ENCODE data around the gene NCAM1.
A peak's percentile ranks its signal among the peaks of the same experiment; 100 is the strongest.

The NCAM1 gene

DNA sequence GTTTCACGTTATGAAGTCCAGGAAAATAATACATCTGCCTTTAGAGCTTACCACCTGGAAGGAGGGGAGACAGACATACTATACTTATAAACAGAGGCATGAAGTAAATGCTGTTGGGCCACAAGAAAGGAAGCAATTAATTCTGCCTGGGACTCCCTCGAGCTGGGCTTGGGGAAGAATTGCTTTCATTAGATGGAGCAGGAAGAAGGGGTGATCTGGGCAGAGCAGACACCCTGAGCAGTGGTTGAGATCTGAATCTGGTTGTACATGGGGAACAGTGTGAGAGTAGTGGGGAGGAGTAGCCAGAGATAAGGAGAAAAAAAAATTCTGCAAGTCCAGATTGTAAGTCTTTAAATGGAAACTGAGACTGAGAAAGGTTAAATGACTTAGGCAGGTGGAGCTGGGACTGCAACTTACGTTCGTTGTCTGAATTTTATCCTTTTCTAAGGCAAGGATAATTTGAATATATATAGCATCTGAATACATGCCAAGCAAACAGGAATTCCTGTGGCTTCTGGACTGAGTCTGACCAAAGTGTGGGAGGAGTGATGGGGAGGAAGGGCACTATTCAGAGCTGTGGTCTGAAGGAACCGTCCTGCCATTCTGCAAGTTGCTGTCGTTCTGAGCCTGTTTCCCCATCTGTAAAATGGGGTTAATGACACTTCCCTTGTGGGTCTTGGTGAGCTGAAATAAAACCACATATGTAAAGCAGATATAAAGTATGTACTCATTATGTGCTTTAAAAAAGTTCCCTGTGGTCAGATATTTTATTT is 7.9 kb downstream of the NCAM1 start:
- DNase-seq (ENCODE audit: low spot score): peak; percentile 30

DNA sequence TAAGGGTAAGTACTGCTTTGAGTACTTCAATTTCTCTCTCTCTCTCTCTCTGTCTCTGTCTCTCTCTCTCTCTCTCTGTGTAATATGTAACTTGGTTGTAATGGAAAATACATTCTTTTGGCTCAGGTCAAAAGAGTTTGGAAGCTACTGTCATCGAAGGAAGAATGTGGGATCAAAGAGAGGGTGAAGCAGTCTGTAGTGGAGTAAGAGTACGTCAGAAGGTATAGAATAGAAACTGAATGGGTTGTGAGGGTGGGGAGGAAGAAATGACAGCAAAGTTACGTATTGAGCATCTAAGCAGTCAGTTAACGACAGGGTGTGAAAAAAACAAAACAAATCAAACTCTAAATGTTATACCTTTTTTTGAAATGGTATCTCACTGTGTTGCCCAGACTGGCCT is 10.0 kb downstream of the NCAM1 start:
- DNase-seq (ENCODE audit: low spot score): no peak

- no peak for DNase-seq (ENCODE audit: low spot score)
Measured at GRCh38 chr11:112971827-112972226, 10.6 kb downstream of the NCAM1 start.

- DNase-seq (ENCODE audit: low spot score): no peak
Measured at GRCh38 chr11:112972399-112973145, 11.4 kb downstream of the NCAM1 start.

DNA sequence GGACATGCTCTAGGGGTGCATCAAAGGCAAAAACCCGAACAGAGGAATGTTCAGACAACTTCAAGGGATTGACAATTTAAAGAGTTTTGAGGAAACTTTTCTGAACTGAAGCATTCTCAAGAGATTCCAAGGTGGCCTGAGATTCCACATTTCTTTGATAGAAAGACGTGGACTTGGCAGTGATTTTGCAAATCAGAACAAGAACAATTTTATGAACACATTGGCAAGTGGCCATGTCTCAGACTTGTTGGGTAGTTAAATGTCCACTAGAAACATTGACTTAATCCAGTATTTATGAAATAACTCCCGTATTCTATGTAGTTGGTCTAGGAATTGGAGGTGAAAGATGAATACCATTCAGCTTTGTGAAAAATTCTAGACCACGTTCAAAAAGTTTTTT is 13.8 kb downstream of the NCAM1 start:
- no peak for DNase-seq (ENCODE audit: low spot score)

GRCh38 chr11:112975493-112975892 is 14.3 kb downstream of the NCAM1 start:
- DNase-seq (ENCODE audit: low spot score): no peak

DNA sequence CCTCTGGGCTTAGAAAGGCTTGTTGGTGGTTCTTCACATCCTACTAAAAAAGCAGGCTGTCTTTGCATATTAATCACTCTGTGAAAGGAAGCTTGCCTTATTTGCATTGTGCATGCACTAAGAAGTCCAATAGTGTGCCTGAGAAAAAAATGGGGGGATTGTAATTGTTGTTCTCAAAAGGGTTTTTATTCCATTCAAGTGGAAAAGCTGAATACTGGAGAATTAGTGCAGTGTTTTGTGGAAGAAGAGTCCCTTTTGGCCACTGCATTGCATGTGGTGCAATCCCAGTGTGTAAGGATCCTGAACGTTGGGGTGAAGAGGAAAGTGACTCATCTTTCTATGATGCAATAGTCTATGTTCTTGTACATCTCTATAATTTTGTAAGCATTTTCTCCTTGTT is 16.5 kb downstream of the NCAM1 start:
- peak; percentile 61 for DNase-seq (ENCODE audit: low spot score)

DNA sequence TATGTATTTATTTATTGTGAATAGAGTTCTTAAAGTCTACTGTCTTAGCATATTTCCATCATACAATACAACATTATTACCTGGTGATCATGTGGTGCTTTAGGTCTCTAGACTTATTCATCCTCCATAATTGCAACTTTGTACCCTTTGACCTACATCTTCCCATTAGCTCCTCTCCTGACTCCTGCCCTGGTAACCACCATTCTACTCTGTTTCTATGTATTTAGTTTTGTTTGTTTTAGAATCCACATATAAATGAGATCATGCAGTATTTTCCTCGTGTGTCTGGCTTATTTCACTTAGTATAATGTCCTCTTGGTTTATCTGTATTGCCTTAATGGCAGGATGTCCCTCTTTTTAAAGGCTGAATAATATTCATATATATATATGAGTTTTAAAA is 22.7 kb downstream of the NCAM1 start:
- DNase-seq (ENCODE audit: low spot score): no peak

DNA sequence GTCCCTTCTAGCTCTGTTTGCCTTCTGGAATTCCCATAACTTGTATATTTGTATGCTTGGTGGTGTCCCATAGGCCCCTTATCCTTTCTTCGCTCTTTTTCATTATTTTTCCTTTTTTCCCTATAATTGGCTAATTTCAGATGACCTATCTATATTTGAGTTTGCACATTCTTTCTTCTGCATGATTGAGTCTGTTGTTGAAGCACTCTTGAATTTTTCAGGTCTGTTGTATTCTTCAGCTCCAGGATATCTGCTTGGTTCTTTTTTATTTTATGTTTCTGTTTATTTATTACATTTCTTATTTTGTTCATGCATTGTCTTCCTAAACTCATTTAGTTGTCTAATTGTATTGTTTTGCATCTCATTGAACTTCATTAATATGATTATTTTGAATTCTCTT is 28.0 kb downstream of the NCAM1 start:
- no peak for DNase-seq (ENCODE audit: low spot score)

DNA sequence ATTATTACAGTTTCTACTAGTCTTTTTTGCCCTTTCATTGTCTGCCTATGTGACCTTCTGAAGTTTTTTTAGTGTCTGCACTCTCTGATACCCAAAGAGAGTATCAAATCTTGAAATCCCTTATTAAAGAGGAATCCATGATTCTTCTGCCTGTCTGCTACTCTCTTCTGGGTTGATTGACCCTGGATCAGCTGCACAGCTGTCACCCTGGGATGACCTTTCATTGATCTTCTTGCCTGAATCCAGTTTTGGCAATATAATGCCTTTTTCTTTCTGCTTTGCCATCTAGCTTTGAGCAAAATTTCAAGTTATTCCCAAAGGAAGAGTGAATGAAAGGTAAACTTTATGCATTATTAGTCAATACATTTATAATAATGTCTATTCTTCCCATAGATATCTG is 32.6 kb downstream of the NCAM1 start:
- DNase-seq (ENCODE audit: low spot score): no peak

DNA sequence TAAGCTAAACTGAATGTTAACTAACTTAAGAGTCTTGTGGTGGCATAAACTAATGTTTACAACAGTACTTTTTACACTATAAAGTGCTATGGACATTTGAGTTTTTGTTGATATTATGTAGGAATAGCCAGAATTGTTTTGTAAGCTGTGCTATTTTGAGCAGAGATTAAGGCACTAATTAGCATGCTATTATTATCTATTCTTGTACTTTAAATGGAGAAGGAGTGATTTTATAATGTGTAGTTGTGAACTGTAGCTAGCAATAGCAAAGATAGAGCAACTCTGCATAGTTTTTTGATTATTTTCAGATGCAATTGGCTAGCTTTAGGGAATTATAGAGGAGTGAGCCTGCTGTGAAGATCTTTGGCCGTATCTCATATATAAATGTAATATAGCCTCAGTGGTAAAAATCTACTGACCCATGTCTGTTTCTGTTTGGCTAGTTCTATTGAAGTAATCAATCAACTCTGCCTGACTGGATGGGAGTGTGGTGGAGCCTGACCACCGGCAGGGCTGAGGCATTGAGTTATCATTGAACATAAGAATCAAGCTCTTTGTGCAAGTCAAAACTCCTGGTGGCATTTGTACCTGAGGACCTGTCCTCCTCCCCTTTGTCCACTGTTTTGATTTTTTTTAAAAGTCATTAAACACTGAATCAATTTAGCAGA is 34.3 kb downstream of the NCAM1 start:
- DNase-seq (ENCODE audit: low spot score): no peak

DNA sequence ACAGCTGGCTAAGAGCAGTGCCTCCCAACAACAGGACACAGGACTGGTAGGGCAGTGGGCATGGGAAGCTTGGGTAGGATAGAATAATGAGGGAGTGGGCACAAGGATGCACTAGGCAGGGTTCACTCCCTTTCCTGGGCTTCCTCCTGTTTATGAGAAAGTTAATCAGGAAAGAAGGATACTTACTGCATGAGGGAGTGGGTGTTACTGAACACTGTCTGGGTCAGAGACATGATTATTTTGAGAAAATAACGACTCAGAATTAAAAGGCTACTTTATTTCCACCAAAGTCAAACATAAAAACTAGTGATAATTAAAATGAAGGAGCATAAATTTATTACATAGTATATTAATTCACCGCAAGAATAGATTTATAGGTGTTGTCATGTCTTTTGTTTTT is 35.8 kb downstream of the NCAM1 start:
- DNase-seq (ENCODE audit: low spot score): no peak

DNA sequence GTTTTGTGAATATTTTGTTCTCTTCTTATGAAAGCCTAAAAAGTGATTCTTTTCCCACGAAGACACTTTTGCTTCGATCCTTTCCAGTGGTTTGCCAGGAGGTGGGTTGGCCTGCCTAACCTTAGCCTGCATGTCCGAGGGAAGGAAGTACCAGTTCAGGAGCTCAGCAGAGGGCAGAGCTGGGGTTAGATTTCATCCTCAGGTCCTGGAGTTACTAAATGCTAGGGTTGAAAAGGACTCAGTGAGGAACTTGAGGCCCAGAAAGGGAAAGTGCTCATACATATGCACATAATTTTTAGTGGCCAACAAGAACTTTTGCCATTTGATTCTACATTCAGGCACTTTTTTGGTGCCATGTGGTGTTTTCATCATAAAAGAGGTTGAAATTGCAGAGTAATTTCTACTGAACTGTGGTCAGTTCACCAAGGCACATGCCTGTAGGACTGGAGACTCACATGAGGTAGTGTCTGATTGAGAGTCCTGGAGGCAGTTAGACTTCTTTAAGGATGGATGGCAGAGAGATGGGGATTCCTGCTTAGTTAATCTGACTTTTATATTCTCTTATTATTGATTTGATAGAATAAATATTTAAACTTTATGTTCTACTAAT is 36.7 kb downstream of the NCAM1 start:
- DNase-seq (ENCODE audit: low spot score): no peak

GRCh38 chr11:112999520-112999919 is 38.3 kb downstream of the NCAM1 start:
- DNase-seq (ENCODE audit: low spot score): no peak

GRCh38 chr11:113001709-113002108 is 40.5 kb downstream of the NCAM1 start:
- DNase-seq (ENCODE audit: low spot score): no peak

GRCh38 chr11:113006896-113007445 is 45.8 kb downstream of the NCAM1 start:
- no peak for DNase-seq (ENCODE audit: low spot score)

- peak; percentile 5 for DNase-seq (ENCODE audit: low spot score)
Measured at GRCh38 chr11:113014262-113015097, 53.3 kb downstream of the NCAM1 start.

DNA sequence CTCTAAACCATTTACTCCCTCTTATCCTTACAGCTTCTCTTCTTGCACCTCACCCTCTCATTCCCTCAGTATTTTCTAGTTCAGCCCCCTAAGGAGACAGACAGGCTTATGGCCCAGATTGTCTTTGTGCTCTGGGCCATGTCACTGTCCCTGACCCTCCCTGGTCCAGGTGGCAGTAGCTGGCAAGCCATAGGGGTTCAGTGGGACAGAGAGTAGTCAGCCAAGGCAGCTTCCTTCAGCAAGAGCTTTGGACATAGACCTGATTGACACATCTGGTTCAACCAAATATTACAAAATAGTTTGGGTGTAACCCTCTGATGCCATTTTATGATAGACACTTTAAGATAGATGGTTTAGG is 53.9 kb downstream of the NCAM1 start:
- DNase-seq (ENCODE audit: low spot score): no peak

GRCh38 chr11:113016905-113017304 is 55.7 kb downstream of the NCAM1 start:
- no peak for DNase-seq (ENCODE audit: low spot score)

- no peak for DNase-seq (ENCODE audit: low spot score)
Measured at GRCh38 chr11:113018913-113019312, 57.7 kb downstream of the NCAM1 start.

- no peak for DNase-seq (ENCODE audit: low spot score)
Measured at GRCh38 chr11:113019711-113020110, 58.5 kb downstream of the NCAM1 start.

DNA sequence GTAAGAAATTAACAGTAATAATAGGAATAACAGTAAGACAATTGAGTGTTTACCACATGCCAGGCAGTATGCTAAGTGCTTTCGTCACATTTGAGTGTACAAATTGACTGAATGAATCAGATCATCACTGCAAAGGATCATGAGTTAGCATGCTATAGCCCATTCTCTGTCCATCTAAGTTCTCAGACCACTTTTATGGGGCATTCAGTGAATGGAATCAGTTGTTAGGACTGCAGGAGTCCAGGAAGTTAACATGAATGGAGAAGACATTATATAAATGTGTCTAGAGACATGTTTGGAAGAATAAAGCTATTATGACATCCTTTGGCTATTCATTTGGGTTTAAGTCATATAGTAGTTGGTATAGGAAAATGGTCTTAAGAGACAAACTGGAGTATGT is 59.9 kb downstream of the NCAM1 start:
- no peak for DNase-seq (ENCODE audit: low spot score)

Measured in AG08395 (cell line).